HG03175 (cell line): ENCODE measurements around the gene TUBGCP6.

Source experiments
- ATAC-seq: cut with Tn5 transposase; IDR thresholded peaks from one replicate; pipeline ENCODE4 v1.9.1; 2021; ENCODE audit warnings: mild to moderate bottlenecking, moderate library complexity; ENCODE audit not compliant: unreplicated experiment

The TUBGCP6 gene

DNA sequence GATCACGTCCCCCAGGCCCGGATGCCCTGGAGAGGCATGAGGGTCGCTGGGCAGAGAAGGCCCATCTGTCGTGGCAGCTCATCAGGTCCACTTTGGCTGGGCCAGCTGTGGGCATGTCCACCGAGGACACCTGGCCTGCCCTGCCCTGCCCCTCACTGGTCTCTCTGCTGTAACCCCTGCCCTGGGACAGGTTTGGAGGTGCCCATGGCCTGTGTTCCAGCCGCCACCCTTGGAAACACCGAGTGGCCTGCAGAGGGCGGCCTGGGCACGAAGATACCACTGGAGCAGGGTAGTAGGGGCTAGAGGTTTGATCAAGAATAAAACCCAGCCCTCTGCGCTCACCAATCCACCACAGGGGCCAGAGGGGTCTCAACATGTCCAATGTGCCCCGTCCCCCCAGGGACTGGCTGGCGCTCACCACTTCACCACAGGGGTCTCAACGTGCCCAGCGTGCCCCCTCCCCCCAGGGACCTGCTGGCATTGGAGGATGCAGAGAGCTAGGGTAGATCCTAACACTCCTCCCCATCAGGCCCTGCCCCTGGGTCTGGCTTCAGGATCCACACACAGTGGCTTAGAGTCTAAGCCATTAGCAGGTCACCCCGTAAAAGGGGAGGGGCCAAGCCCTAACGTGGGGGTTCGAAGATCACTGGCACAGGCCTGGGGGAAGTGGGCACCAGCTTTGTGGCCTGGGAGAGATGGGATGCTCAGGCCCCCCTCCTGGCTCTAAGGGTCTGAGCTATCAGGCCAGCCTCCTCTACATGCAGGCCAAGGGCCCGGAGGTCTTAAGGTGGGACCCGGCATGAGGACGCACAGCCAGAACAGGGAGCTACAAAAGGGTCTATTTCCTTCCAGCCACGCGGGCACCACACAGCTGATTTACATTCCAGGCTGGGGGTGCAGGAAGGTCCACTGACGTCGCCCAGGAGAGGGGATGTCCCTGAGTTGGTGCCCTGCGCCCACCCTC, 7.5 kb upstream of the TUBGCP6 start:
- no peak for ATAC-seq

DNA sequence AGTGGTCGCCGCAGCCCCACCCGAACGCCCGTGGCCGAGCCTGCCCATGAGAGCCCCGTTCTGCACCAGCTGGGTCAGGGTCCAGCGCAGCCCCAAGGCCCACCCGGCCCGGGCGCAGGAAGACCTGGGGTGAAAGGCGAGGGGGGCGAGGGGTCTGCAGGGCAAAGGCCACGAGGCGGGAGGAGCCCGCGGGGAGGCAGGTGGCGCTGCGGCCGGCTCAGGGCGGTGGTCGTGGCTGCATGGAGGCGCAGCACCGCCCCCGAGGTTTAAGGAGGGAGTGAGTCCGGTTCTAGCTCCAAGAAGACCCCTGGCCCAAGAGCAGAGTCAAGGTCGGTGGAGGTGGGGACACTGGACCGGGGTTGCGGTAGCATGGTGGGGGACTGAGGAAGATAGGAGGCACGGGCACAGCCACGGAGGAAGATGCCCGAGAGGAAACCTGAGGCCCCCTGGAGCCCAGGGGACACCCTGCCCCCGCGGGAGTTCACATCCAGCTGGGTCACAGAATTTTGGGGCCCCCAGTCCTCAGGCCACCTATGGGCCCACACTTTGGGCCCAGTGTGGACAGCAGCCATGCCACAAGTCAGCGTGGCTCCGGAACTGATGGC, 6.8 kb upstream of the TUBGCP6 start:
- ATAC-seq: no peak

DNA sequence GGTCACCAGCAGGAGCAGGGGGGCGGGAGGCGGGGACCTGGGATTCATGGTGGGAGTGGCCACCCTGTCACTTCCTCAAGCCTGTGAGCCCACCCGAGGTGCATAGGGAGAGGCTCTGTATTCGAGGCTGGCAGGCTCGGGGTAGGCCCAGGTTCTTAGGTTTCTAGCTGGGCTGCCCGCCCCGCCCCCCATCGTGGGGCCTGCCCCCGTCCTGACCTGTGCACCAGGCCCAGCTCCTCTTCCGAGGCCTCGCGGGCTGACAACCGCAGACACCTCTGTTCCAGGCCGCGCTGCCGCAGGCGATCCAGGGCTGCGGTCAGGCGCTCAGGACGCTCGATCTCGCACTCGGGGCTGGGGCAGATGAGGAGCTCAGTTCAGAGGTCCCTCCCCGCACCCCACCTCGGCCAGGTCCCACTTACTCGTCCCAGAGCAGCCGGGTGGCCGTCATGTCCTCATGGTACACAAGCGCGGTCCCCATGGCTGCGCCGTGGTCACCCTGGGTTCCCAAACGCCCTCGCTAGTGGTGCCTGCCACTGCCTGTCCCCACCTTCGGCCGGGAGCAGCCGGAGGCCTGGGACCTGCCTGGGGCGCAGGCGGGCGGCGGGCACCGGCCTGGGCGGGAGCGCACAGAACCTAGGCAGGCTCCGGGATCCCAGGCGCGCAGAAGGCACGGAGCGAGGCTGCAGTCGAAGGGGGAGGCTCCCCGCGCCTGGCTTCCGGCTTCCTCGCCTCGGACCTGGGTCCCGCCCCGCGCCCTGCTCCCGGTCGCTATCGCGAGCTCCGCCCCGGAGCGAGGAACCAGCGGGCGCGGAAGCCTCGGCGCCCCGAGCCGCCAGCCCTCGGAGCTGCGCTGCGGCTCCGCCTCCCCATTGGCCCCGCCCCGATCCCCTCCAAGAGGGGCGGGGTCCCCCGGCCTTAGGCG, 6.0 kb upstream of the TUBGCP6 start, which contains the start of gene HDAC10:
Gene HDAC10, minus strand, starts transcription at position 711 of the 922 bp plus-strand sequence. Its CDS starts 233 bp downstream, at position 478.
- peak; percentile 47 for ATAC-seq

DNA sequence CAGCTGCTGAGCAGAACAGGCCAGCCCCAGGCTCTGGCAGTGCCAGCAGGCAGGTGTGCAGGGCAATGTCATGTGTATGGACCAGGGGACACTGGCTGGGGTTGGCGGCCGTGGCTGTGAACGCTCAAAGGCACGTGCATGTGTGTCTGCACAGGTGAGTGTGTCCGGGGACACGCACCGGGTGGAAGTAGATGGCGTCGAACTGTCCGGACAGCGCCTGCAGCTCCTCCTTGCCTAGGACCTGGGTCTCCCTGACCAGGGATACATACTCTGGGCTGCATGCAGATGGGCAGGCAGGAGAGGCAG, 5.4 kb upstream of the TUBGCP6 start:
- ATAC-seq: no peak

DNA sequence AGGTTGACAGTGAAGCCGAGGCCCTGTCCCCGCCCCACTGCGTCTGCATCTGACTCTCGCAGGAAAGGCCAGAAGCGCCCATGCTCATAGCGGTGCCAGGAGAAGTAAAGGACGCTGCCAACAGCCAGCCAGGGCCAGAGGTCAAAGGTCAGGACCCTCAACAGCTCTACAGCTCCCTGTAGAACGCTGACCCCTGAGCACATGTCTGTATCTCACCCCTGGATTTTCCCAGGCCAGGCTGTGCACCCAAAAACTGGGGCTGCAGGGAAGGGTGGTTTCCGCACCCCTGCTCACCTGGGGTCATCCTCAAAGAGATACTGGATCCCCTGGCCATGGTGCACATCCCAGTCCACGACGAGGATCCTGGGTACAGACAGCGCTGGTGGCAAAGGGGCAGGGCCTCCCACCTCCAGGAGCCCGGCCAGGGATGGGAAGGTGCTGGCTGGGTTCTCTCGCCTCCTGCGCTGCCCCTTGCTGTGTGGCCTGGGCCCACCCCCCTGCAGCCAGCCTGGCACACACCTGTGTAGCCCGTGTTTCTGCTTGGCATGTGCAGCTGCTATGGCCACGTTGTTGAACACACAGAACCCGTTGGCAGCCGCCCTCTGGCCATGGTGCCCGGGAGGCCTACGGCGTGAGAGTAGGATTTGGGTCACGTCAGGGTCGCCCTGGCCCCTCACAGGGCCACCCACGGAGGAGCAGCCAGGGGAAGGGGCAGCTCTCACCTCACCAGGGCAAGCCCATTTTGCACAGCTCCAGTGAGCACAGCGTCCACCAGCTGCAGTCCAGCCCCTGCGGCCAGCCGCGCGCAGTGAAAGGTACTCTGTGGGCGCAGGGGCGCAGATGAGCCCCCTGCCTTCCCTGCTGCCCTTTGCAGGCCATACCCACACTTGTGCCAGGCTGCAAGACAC, 4.8 kb upstream of the TUBGCP6 start:
- ATAC-seq: no peak

DNA sequence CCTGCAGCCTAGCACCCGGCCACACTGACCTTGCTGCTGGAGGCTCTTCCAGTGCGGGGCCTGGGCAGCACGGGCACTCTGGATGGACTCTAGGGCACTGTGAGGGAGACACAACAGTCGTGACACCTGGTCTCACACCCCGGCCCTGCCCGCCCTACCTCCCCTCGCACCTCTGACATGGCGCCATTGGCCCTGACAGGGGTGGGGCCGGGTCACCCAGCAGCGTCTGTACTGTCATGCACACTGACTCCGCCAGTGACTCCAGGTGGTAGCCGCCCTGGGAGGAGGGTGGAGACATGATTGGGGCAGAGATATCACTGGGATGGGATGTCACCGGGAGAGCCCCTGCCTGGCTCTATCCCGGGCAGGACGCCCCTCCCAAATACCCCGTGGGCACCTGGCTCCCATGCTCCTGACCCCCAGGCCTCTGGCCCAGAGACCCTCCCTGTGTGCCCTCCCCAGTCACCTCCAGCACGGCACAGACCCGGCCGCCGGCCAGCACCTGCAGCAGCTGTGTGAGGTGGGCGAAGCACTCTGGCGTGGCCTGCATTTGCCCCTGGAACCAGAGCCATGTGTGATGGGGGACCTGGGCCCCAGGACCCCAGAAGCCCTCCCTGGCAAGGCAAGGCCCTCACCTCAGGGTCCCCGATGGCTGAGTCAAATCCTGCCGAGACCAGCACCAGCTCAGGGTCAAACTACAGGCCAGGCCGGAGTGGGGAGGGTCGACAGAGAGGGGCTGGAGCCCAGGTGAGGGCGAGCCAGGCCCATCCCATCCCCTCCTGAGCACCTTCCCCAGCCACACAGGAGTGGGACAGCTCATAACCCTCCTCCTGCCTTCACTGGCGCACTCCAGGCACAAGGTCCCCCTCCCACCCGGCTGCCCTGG, 3.6 kb upstream of the TUBGCP6 start:
- ATAC-seq: no peak

DNA sequence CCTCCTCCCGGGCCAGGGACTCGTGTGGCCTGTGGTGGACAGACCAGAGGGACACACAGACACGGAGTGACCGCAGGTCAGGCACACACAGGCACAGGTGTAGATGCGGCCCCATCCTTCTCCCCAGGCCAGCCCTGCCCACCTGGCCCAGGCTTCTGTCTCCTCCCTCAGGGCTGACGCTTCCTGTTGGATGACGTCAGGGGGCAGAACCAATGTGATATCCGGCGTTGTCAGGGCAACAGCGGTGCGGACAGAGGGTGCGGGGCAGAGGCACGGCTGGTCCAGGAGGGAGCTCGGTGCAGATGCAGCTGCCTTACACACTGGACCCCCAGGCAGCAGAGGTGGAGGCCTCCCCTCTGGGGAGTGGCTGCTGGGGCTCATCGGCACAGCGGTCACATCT, 2.9 kb upstream of the TUBGCP6 start:
- ATAC-seq: no peak

DNA sequence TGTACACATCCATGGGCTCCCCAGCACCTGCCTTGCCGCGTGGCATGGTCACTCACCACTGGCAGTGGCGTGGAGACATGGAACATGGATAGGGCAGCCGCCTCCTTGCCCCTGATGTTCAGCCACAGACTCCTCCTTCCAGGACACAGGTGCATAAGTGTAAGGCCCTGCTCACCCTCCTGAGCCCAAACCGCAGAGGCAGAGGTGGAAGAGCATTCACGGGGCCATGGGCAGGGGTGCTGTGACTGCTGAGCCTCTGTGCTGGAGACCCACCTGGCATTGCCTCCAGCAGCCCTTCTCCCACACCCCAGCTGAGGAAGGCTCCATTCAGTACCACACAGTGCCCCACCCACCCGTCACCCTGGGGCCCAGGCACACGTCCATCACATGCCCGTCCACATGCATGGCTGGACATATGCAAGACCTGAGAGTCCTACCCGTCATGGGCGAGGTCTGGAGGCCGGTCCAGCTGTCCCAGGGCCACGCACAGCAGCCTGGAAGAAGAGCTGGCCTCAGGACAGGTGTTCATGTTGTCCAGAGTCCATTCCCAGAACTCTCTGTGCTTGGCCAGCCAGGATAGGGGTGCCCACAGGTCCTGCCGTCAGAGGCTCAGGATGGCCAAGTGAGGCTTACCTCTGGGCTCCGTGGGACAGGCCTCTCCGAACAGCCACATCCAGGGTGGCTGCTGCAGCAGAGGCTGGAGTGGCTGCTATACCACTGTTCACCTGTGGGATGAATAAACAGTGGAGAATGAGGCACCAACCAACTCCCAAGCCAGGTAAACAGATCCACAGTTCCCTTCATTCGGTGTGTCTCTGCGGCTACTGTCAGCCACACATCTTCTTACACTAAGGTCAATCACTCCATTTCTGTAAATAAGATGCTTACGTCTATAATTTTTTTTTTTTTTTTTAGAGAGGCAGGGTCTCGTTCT, 1.7 kb upstream of the TUBGCP6 start:
- no peak for ATAC-seq

DNA sequence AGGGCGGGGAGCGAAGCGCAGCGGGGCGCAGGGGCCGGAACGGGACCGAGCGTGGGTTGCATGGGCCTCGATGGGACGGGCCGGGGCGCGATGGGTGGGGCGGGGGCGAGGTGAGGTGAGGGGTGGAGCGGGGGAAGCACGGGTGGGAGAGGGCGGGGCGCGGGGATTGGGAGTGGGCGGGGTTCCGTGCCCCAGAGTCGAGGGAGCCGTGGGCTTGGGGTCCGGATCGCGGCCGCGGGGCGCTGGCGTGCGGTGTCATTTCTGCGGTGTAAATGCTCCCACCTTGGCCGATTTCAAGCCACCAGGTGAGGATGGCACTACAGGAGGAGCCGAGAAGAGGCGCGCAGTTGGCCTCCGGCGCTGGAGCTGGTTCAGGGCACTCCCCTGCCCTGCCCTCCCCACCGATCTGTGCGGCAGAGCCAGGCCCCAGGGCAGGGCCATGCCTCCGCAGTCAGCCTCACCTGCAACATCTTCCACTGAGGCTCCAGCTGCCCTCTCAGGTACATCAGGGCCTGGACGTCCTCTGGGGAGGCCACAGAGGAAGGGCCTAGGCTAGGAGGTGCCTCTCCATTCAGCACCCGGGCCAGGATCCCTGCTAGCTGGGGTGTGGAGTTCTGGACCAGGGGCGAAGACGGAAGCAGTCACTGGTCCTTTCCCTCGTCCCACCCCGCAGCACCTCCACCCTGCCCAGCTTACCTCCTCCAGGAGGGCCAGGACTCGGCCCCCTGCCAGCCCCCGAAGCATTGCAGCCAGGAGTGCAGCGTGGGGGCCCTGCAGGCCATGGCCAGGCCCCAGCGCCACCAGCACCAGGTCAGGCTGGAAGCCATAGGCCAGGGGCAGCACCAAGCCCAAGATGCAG, 620 bp upstream of the TUBGCP6 start:
- no peak for ATAC-seq

DNA sequence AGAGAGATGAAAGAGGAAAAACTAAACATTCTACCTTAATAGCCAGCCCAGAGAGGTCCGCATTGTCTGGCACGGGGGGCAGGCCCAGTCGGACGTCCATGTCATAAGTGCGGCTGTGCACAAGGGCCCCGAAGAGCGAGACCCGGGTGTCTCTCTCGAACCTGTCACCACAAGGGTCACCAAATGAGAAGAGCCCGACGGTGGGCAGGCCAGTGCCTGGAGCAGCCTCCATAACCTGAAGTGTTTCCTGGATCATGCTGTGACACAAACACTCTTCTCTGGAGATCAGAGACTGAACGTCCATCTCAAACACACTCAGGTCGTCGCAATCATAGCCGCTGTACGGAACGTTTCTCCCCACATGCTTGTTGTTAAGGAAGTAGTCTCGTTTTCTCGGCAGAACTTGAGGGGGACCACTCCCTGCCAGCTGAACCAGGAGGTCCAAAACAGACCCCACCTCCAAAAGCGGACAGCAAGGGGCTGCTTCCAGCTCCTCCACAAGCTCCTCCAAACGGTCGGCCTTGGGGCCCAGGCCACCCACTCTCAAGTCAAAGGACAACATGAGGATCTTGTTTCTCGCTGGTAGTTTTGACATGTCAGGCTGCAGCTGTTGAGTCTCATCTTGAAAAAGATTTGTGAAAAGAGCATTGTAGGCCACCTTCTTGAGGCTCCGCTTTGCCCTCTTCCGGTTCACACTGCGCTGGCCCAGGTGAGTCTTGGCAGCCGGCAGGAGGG, 971 bp downstream of the TUBGCP6 start:
- ATAC-seq: no peak

DNA sequence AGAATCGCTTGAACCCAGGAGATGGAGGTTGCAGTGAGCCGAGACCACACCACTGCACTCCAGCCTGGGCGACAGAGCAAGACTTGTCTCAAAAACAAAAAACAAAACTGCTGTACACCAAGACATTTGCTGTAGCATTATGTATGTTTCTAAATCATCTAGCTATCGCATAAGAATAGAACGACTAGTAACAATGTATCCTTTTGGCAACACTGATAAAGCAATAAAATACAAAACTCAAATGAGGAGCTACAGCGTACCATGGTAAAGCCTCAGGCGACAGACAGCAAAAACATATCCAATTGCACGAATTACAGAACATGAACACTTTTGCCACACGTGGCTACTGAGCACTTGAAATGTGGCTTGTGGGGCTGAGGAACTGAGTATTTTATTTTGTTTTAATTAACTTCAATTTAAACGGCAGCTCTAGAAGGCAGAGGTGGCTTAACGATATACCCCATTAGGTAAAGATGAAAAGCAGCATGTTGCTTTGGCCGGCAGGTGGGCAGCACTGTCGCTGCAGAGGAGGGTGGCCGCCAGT, 2.3 kb downstream of the TUBGCP6 start:
- ATAC-seq: no peak

DNA sequence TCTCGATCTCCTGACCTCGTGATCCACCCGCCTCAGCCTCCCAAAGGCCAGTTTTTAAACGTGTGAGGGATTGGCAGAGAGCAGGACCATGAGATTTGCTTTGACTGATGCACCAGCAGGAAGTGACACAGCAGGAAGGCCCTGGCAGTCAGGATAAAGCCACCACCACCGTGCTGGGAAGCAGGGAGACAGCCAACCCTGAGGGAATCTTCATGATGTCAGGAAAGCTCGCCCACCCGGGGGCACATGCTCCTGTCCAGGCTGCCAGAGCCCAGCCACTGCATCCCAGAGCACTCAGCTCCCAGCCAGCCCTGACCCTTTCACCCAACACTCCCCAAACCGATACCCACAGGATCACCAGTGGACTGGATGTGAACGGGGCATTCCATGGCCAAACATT, 6.1 kb downstream of the TUBGCP6 start:
- ATAC-seq: no peak

DNA sequence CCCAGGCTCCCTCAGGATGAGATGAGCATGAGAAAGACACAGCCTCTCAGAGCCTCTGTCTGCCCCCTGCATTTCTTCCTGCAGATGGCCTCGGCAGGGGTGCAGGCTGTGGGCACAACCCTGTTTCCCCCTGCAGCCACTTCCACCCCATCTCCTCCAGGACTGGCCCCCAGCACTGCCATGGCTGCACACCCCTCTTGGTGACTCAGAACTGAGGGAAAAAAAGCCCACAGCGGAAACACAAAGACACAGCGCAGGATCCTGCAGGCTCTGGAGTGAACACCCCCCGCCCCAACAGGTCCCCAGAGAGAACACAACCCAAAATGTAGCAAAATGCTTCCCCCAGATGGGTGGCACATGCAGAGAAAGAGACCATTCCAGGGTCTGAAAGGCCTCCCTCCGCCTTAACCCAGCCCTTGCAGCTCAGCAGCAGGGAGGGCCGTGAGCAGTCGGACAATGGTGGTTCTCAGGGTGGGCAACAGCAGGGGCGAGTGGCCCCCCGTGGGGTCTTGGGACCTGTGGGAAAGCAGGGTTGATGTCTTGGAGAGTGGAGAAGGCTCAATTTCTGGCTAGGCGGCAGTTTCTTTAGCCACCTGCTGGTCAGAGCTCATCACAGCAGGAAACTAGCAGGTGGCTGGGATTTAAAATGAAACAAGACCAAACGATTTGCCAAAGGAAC, 8.0 kb downstream of the TUBGCP6 start:
- ATAC-seq: no peak

DNA sequence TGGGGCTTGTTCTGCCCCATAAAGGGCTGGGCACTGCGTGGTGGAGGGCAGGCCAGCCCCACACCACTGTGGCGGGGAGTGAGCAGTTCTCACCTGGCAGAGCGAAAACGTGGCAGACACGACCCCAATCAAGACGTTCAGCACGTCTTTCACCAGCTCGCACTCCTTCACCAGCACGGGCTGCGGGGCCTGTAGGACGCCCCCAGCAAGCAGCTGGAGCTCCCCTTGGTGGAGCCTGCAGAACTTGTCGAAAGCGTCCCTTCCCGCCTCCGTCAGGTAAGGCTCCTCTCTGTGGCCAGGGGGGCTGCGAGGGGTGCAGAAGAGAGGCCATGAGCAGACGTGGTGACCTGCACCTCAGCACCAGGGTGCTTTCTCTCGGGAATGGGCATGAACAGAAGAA, 11.6 kb downstream of the TUBGCP6 start:
- no peak for ATAC-seq

DNA sequence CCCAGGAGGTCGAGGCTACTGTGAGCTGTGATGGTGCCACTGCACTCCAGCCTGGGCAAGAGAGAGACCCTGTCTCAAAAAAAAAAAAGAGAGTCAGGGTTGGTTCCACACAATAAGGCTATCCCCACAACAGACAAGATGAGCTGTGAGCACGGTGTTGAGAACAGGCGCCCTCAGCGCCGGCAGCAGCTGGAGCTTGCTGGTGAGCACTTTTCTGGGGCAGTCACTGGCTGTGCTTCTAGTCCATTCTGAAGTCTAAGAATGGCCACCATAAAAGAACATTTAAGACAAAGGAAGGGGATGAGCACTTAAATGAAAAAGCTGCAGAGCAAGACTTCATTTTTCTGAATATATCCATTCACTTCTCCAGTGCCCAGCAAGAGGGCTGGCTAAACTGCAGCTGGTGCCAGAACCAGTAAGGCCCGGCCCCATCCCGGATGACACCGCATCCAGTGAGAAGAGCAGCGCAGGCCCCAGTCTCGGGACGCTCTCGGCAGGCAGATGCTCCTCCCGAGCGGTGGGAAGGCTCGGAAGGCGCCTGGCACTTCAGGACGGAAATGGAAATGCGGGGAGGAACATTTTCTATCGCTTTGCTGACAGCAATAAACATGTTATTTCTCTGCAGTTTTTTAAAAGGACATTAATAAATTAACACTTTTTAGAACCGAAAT, 12.2 kb downstream of the TUBGCP6 start:
- ATAC-seq: no peak
